Subcutaneous adipose tissue (tissue), 4 donors: ENCODE results near the gene OSBPL6. TPM values are rescaled to one million over a fixed set of nuclear protein-coding genes. Genes with fewer than 3 reads are reported as not detected.

Experiments
- CTCF ChIP-seq: fragments of 450-650 bp; IDR thresholded peaks from one replicate; pipeline ENCODE4 v1.5.1; 2016; ENCODE audit warnings: low read depth, mild to moderate bottlenecking, control low read depth, antibody characterized with exemption, moderate library complexity
- total RNA-seq, 4 donors: library from RNA; depleted of rRNA; stranded (reverse); fragments of >200 nt; gene quantifications; one replicate each; pipeline ENCODE4 v1.1.0, GENCODE V29; 2016

Gene OSBPL6
- total RNA-seq, 4 donors from 2014 or later: 0.68 to 2.1 (median 1.7) TPM

- no peak for TF ChIP-seq CTCF
Measured at GRCh38 chr2:178227187-178227586, 32.9 kb downstream of the OSBPL6 start.

GRCh38 chr2:178229927-178230326 is 35.6 kb downstream of the OSBPL6 start:
- TF ChIP-seq CTCF: no peak

- no peak for TF ChIP-seq CTCF
Measured at GRCh38 chr2:178230396-178230795, 36.1 kb downstream of the OSBPL6 start.

GRCh38 chr2:178233428-178233827 is 39.1 kb downstream of the OSBPL6 start:
- no peak for TF ChIP-seq CTCF

GRCh38 chr2:178234648-178235047 is 40.3 kb downstream of the OSBPL6 start:
- no peak for TF ChIP-seq CTCF

GRCh38 chr2:178237488-178238153 is 43.3 kb downstream of the OSBPL6 start:
- no peak for TF ChIP-seq CTCF

GRCh38 chr2:178238154-178238521 is 43.8 kb downstream of the OSBPL6 start:
- TF ChIP-seq CTCF: no peak
